Pancreas (tissue), 10 donors: Measurements from ENCODE around the gene SIK2. TPM values are rescaled to one million over a fixed set of nuclear protein-coding genes. Genes with fewer than 3 reads are reported as not detected.
"Not testable (repeated sequence)": the region's sequence is repeated elsewhere in the genome, so short reads cannot be mapped to it uniquely, and the experiment has no call there.

Experiments used
- ATAC-seq, 4 donors: fragments of 200-7000 bp; cut with Tn5 transposase; one replicate each; pipeline versions ENCODE4 v1.8.0 to v1.9.1; 2020; ENCODE audit warnings: mild to moderate bottlenecking in 4 of 4, moderate library complexity in 4 of 4
- DNase-seq, 6 donors: peaks; one replicate each; pipeline ENCODE4 v3.0.0-alpha.2; 2020
- FAIRE-seq: peaks from 2 replicates; lab custom pipeline; 2012; peaks lifted over from hg19 to GRCh38; lab: Jason Lieb, UNC
- H3K27ac ChIP-seq, 4 donors: fragments of 200-600 bp; sonication (generic); 1 replicate in 3 of 4; 2 replicates in 1 of 4; pipeline versions ENCODE4 v1.5.0 to v1.8.0; 2020
- H3K27me3 ChIP-seq, 4 donors: fragments of 200-600 bp; one replicate each; pipeline ENCODE4 v1.8.0; 2021
- H3K36me3 ChIP-seq, 3 donors: fragments of 200-600 bp; sonication (generic) in 1 of 3; one replicate each; pipeline versions ENCODE4 v1.5.0 to v1.8.0; 2020 to 2021
- H3K4me1 ChIP-seq, 3 donors: fragments of 200-600 bp; one replicate each; pipeline ENCODE4 v1.8.0; 2021
- H3K4me3 ChIP-seq, 4 donors: fragments of 200-600 bp; sonication (generic) in 2 of 4; one replicate each; pipeline versions ENCODE4 v1.5.0 to v1.8.0; 2020 to 2021
- H3K9me3 ChIP-seq, 4 donors: fragments of 200-600 bp; one replicate each; pipeline ENCODE4 v1.8.0; 2021
- WGBS, 2 donors: extraction: QIAGEN DNeasy Blood & Tissue Kit; methylation state at CpG; one replicate each; pipeline ENCODE4 v1.1.7; 2013; 5-methylcytosine and 5-hydroxymethylcytosine counted together
- intact Hi-C, 3 donors: fragments of 100-400 bp; cut with DNase I; formaldehyde crosslinking; loops; one replicate each; pipeline versions ENCODE4 v1.11.1 to v1.14.2; 2022
- polyA plus RNA-seq, 2 donors: library from polyadenylated mRNA; stranded (reverse); fragments of 200-250 nt; gene quantifications; one replicate each; pipeline ENCODE4 v1.2.3, GENCODE V29; 2013
- total RNA-seq, 6 donors: library from RNA; stranded (reverse); fragmentation: NEBNext Ultra II Directional in 4 of 6; extraction: Animal tissue kit (Norgen Biotek cat#: 25700) in 4 of 6; gene quantifications; one replicate each; pipeline versions ENCODE4 v1.2.1 to v1.2.4, GENCODE V29; 2021 to 2023
- TF ChIP-seq, protein P1 (sequence below), 4 donors: fragments of 200-600 bp; sonication (generic) in 3 of 4; IDR thresholded peaks; one replicate each; pipeline versions ENCODE4 v1.5.0 to v1.8.0; 2021; ENCODE audit warnings: antibody characterized with exemption in 4 of 4
- donor health status: healthy with polysubstance abuse.
- donor health status: DM: no; HTN: no; CAD: no; lungs with moderate emphysema.
- donor health status: DM: no; HTN: no; CAD: no.
- donor health status: control.
- donor health status: control.
- donor health status: Bipolar disorder and iron deficiency.
- donor health status: DM: yes; HTN: yes; CAD: no.
- donor health status: DM: no; HTN: no; CAD: no.
- donor health status: DM: no; HTN: no; CAD: no.
- donor health status: DM: yes; HTN: yes; CAD: no.

Gene SIK2
- total and polyA plus RNA-seq, 8 donors: 4.7 to 24.7 (median 17.5) TPM

DNA sequence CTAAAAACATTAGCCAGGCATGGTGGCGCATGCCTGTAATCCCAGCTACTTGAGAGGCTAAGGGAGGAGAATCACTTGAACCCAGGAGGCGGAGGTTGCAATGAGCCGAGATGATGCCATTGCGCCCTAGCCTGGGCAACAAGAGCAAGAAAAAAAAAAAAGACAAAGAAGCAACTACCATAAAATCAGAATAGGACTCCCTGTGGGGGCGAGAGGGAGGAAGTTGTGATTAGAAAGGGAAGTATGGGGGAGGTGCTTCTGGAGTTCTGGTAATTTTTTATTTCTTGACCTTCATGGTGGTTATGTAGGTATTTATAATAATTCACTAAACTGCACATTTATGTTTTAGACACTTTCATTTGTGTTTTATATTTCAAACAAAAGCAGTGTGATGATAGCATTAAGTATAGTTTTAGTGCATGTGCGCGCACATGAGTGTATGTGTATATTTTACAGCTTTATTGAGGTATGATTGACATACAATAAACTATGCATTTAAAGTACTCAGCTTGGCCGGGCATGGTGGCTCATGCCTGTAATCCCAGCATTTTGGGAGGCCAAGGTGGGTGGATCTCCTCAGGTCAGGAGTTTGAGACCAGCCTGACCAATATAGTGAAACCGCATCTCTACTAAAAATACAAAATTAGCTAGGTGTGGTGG, 43.5 kb downstream of the SIK2 start:
- no peak overlapping the region for H3K4me3 ChIP-seq
- no peaks in the 10 kb centered on the region for H3K9me3 ChIP-seq
- DNase-seq (no peak), FAIRE-seq (no peak), ATAC-seq (no peak)
- intact Hi-C loops: no loop called here
- no peaks in the 10 kb centered on the region for H3K27me3 ChIP-seq
- TF ChIP-seq, protein P1, sequence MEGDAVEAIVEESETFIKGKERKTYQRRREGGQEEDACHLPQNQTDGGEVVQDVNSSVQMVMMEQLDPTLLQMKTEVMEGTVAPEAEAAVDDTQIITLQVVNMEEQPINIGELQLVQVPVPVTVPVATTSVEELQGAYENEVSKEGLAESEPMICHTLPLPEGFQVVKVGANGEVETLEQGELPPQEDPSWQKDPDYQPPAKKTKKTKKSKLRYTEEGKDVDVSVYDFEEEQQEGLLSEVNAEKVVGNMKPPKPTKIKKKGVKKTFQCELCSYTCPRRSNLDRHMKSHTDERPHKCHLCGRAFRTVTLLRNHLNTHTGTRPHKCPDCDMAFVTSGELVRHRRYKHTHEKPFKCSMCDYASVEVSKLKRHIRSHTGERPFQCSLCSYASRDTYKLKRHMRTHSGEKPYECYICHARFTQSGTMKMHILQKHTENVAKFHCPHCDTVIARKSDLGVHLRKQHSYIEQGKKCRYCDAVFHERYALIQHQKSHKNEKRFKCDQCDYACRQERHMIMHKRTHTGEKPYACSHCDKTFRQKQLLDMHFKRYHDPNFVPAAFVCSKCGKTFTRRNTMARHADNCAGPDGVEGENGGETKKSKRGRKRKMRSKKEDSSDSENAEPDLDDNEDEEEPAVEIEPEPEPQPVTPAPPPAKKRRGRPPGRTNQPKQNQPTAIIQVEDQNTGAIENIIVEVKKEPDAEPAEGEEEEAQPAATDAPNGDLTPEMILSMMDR (IDR thresholded peaks at IDR 0.05): no peak
- no peaks in the 10 kb centered on the region for H3K4me1 ChIP-seq
- WGBS, 2 donors: 94 to 97% methylated on average over 9 of the region's 9 CpGs
- H3K27ac ChIP-seq: no peak overlapping the region
- no peaks in the 10 kb centered on the region for H3K36me3 ChIP-seq

DNA sequence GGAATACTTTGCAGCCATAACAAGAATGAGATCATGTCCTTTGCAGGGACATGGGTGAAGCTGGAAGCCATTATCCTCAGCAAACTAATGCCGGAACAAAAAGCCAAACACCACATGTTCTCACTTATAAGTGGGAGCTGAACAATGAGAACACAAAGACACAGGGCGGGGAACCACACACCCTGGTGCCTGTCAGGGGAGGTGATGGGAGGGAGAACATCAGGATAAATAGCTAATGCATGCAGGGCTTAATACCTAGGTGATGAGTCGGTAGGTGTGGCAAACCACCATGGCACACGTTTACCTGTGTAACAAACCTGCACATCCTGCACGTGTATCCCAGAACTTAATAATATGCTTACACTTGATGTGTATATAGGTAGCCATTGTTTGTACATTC, 49.1 kb downstream of the SIK2 start:
- DNase-seq, H3K4me3 ChIP-seq, H3K4me1 ChIP-seq, FAIRE-seq, H3K27ac ChIP-seq, intact Hi-C loops, H3K36me3 ChIP-seq, ATAC-seq, H3K27me3 ChIP-seq, H3K9me3 ChIP-seq: not testable (repeated sequence)
- WGBS, 2 donors: 92 to 94% methylated on average over 5 of the region's 5 CpGs

GRCh38 chr11:111652184-111652583, 49.9 kb downstream of the SIK2 start:
- Histone ChIP-seq H3K27me3 (no peaks in the 10 kb centered on the region), H3K9me3 (no peaks in the 10 kb centered on the region), H3K4me1 (no peaks in the 10 kb centered on the region), H3K36me3 (no peaks in the 10 kb centered on the region), H3K27ac (no peak overlapping the region), H3K4me3 (no peak overlapping the region)
- FAIRE-seq (no peak), ATAC-seq (no peak), DNase-seq (no peak)
- TF ChIP-seq, protein P1 (IDR thresholded peaks at IDR 0.05): no peak
- intact Hi-C loops: no loop called here
- WGBS, 2 donors: 73 to 87% methylated on average over 2 of the region's 2 CpGs

DNA sequence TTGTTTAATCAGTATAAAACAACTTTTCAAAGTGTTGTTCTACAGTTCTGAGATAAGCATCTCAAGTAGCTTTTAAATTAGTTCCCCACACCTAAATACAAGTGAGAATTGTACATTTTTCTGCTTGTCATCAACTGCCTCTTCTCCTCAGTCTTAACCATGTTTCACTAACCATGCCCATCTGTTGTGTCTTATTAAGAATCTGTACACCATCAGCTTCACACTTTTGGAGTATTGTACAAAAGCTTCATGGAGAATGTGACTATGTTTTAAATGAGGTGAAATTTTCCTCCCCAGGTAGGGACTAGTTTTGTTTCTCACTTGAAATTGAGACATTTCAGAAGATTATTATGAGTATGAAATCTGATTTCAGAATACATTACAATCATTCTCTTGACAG, 52.4 kb downstream of the SIK2 start:
- H3K36me3 ChIP-seq: no peaks in the 10 kb centered on the region
- no peak for DNase-seq
- no peak for FAIRE-seq
- intact Hi-C loops: no loop called here
- no peaks in the 10 kb centered on the region for H3K9me3 ChIP-seq
- no peak overlapping the region for H3K4me3 ChIP-seq
- H3K27ac ChIP-seq: no peak overlapping the region
- no peaks in the 10 kb centered on the region for H3K4me1 ChIP-seq
- TF ChIP-seq, protein P1 (IDR thresholded peaks at IDR 0.05): no peak
- no peak for ATAC-seq
- H3K27me3 ChIP-seq: no peaks in the 10 kb centered on the region

DNA sequence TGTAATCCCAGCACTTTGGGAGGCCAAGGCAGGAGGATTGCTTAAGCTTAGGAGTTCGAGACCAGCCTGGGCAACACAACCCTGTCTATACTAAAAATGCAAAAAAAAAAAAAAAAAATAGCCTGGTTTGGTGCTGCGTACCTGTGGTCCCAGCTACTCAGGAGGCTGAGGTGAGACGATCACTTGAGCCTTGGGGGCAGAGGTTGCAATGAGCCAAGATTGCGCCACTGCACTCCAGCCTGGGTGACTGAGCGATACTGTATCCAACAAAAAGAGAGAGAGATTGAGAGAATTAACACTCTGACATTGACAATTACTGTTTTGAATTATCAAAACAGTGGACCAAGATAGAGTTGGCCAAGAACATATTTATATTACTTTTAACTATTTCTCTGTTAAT, 53.7 kb downstream of the SIK2 start:
- ATAC-seq (no peak), FAIRE-seq (no peak), DNase-seq (no peak)
- WGBS, 2 donors: 95 to 97% methylated on average over 5 of the region's 5 CpGs
- TF ChIP-seq, protein P1 (IDR thresholded peaks at IDR 0.05): no peak
- Histone ChIP-seq H3K27ac (no peak overlapping the region), H3K27me3 (no peaks in the 10 kb centered on the region), H3K9me3 (no peaks in the 10 kb centered on the region), H3K36me3 (no peaks in the 10 kb centered on the region), H3K4me1 (no peaks in the 10 kb centered on the region), H3K4me3 (no peak overlapping the region)
- intact Hi-C loops: no loop called here

DNA sequence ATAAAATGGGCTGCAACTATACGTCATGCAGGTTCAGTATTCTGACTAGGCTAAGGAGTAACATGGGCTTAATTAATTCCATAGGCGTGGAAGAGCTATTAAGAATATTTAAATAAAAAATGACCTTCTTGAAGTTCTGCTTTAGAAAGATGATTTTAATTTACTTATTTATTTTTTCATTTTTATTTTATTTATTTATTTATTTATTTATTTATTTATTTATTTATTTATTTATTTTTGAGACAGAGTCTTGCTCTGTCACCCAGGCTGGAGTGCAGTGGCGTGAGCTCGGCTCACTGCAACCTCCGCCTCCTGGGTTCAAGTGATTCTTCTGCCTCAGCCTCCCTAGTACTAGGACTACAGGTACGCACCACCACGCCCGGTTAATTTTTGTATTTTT, 55.7 kb downstream of the SIK2 start:
- H3K27ac ChIP-seq, H3K4me1 ChIP-seq, H3K4me3 ChIP-seq, FAIRE-seq, H3K27me3 ChIP-seq, intact Hi-C loops, ATAC-seq, H3K9me3 ChIP-seq, H3K36me3 ChIP-seq, DNase-seq: not testable (repeated sequence)
- 85 to 100% methylated on average over 8 of the region's 8 CpGs for WGBS, 2 donors

GRCh38 chr11:111658493-111658892, 56.2 kb downstream of the SIK2 start:
- intact Hi-C loops, H3K27ac ChIP-seq, H3K4me1 ChIP-seq, H3K27me3 ChIP-seq, FAIRE-seq, H3K4me3 ChIP-seq, ATAC-seq, H3K36me3 ChIP-seq, DNase-seq, H3K9me3 ChIP-seq: not testable (repeated sequence)
- WGBS, 2 donors: 95 to 98% methylated on average over 3 of the region's 3 CpGs
